Tibial nerve (tissue), 4 donors: Measurements from ENCODE around the gene NAPG. TPM values are rescaled to one million over a fixed set of nuclear protein-coding genes. Genes with fewer than 3 reads are reported as not detected.
"Not testable (repeated sequence)": the region's sequence is repeated elsewhere in the genome, so short reads cannot be mapped to it uniquely, and the experiment has no call there.

Source experiments
- DNase-seq, 2 donors: peaks; one replicate each; pipeline ENCODE4 v3.0.0-alpha.2; 2019; ENCODE audit warnings: low spot score in 2 of 2
- H3K27ac ChIP-seq, 4 donors: fragments of 200-600 bp; sonication (generic) in 3 of 4; one replicate each; pipeline ENCODE4 v1.5.1; 2017 to 2019; ENCODE audit warnings: mild to moderate bottlenecking in 1 of 4
- H3K27me3 ChIP-seq, 2 donors: fragments of 200-600 bp; sonication (generic) in 1 of 2; one replicate each; pipeline versions ENCODE4 v1.5.1 to v1.6.0; 2017 to 2019
- H3K36me3 ChIP-seq, 3 donors: fragments of 200-600 bp; sonication (generic); one replicate each; pipeline ENCODE4 v1.5.1; 2018 to 2019
- H3K4me1 ChIP-seq, 4 donors: fragments of 200-600 bp; sonication (generic) in 3 of 4; one replicate each; pipeline ENCODE4 v1.5.1; 2017 to 2019
- H3K4me3 ChIP-seq, 4 donors: fragments of 200-600 bp; sonication (generic) in 3 of 4; one replicate each; pipeline ENCODE4 v1.5.1; 2017 to 2019; ENCODE audit warnings: mild to moderate bottlenecking in 1 of 4, moderate library complexity in 1 of 4
- H3K9me3 ChIP-seq, 4 donors: fragments of 200-600 bp; sonication (generic) in 3 of 4; one replicate each; pipeline ENCODE4 v1.5.1; 2017 to 2019
- EP300 ChIP-seq, 2 donors: sonication (generic); formaldehyde crosslinking; IDR thresholded peaks; one replicate each; pipeline ENCODE4 v1.6.1; 2017; ENCODE audit warnings: antibody characterized with exemption in 2 of 2, mild to moderate bottlenecking in 1 of 2
- POLR2A ChIP-seq, 2 donors: fragments of 450-650 bp; IDR thresholded peaks; one replicate each; pipeline ENCODE4 v1.6.1; 2017; ENCODE audit warnings: antibody characterized with exemption in 2 of 2, mild to moderate bottlenecking in 2 of 2, moderate library complexity in 2 of 2
- WGBS, 2 donors: methylation state at CpG; one replicate each; pipeline ENCODE4 v1.1.5; 2018; 5-methylcytosine and 5-hydroxymethylcytosine counted together
- total RNA-seq, 4 donors: library from RNA; depleted of rRNA; stranded (reverse); fragments of >200 nt; gene quantifications; one replicate each; pipeline ENCODE4 v1.1.0, GENCODE V29; 2016
- TF ChIP-seq, protein P1 (sequence below), 5 experiments: fragments of 200-600 bp in 3 of 5; fragments of 450-650 bp in 2 of 5; sonication (generic) in 3 of 5; IDR thresholded peaks; one replicate each; pipeline ENCODE4 v1.5.1; 2016 to 2019; ENCODE audit warnings: antibody characterized with exemption in 5 of 5, mild to moderate bottlenecking in 3 of 5, moderate library complexity in 2 of 5

Gene NAPG
- total RNA-seq, 4 donors from 2014 or later, result 19.0 to 37.9 (median 27.7) TPM

DNA sequence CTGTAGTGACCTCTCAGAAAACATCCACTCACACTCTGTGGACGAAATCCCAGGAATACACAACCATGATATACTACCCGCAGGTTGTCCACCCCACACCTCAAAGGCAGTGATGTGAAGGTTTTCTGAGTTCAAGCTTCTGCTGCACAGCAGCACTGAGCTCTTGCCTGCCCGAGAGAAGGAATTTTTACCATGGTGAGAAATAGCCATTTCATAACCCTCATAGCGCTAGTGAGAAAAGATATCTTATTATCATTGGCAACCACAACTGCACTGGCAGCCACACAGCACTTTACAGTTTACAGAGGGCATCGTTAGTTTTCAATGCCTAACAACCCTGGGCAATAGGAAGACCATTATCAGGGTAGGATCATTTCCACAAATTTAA is 36.9 kb downstream of the NAPG start:
- TF ChIP-seq POLR2A (IDR thresholded peaks at IDR 0.05) (no peak), EP300 (IDR thresholded peaks at IDR 0.05) (no peak)
- TF ChIP-seq, protein P1, sequence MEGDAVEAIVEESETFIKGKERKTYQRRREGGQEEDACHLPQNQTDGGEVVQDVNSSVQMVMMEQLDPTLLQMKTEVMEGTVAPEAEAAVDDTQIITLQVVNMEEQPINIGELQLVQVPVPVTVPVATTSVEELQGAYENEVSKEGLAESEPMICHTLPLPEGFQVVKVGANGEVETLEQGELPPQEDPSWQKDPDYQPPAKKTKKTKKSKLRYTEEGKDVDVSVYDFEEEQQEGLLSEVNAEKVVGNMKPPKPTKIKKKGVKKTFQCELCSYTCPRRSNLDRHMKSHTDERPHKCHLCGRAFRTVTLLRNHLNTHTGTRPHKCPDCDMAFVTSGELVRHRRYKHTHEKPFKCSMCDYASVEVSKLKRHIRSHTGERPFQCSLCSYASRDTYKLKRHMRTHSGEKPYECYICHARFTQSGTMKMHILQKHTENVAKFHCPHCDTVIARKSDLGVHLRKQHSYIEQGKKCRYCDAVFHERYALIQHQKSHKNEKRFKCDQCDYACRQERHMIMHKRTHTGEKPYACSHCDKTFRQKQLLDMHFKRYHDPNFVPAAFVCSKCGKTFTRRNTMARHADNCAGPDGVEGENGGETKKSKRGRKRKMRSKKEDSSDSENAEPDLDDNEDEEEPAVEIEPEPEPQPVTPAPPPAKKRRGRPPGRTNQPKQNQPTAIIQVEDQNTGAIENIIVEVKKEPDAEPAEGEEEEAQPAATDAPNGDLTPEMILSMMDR (IDR thresholded peaks at IDR 0.05), result no peak
- DNase-seq, result no peak
- 68 to 86% methylated on average over 5 of the region's 5 CpGs for WGBS, 2 donors
- Histone ChIP-seq H3K27me3 (no peaks in the 10 kb centered on the region), H3K4me1 (peaks cover 0 to 14% (median 0%) of the 10 kb centered on the region in 4 donors), H3K36me3 (peaks cover 0 to 3% (median 0%) of the 10 kb centered on the region in 3 donors), H3K9me3 (no peaks in the 10 kb centered on the region), H3K27ac (no peak overlapping the region), H3K4me3 (no peak overlapping the region)

DNA sequence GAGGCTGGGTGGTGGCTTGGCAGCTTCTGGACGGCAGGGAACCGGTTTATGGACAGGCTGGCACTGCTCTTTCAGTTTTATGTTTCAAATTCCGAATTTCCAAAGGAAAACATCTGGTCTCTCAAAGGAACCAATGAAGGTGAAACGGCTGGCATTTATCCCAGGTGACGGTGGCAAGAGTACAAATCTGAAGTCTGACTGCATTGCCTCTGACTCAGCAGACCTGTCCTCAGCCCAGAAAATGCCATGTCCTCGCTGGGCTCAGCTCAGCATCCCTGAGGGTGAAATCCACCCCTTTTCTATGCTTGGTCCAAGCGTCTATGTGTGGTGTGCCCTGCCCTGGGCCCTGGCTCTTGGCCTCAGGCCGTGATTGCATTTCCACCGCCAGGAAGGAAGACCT is 38.1 kb downstream of the NAPG start:
- Histone ChIP-seq H3K27me3 (no peaks in the 10 kb centered on the region), H3K9me3 (no peaks in the 10 kb centered on the region), H3K27ac (no peak overlapping the region), H3K4me3 (no peak overlapping the region), H3K36me3 (no peaks in the 10 kb centered on the region), H3K4me1 (peaks cover 0 to 14% (median 0%) of the 10 kb centered on the region in 4 donors)
- WGBS, 2 donors, result 91 to 94% methylated on average over 9 of the region's 9 CpGs
- no peak for DNase-seq
- TF ChIP-seq POLR2A (IDR thresholded peaks at IDR 0.05) (no peak), EP300 (IDR thresholded peaks at IDR 0.05) (no peak)
- TF ChIP-seq, protein P1 (IDR thresholded peaks at IDR 0.05), result no peak

DNA sequence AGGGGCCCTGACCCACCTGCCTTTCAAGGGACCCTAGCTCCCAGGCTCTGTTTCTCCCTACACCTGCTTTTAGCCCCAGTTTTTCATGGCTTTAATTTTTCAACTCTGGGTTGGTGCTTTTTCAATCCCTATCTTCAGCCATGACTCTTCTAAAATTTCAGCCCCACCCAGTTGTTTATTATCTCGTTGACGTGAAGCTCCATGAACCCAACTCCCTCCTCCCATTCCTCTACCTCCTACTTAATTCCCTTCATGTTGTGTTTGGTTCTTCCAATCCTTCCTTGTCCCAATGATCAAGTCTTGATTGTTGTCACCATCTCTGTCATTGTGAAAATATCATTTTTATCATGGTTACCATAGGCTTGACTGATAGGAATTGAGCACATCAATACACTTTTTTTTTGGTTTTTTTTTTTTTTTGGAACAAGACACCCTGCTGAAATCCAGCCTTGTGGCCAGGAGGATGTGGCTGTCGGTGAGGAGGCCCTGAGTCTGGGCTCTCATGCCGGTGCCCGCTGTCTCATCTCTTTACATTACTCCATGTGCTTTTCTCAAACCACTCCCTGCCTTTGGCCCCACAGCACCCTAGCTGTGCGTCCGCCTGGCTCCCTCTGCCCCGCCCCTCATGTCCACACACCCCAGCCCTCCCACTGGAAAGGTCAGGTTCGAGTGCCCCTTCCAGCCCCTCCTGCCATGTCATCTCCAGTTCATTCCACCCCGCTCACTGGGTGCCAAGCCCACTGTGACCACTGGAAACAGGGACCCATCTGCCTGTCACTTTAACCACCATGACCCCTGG is 39.3 kb downstream of the NAPG start:
- no peaks in the 10 kb centered on the region for H3K9me3 ChIP-seq
- TF ChIP-seq POLR2A (IDR thresholded peaks at IDR 0.05) (no peak), EP300 (IDR thresholded peaks at IDR 0.05) (no peak)
- TF ChIP-seq, protein P1 (IDR thresholded peaks at IDR 0.05), result no peak
- H3K27ac ChIP-seq, result no peak overlapping the region
- H3K4me3 ChIP-seq, result no peak overlapping the region
- peaks cover 0 to 7% (median 0%) of the 10 kb centered on the region in 4 donors for H3K4me1 ChIP-seq
- DNase-seq, result no peak
- H3K27me3 ChIP-seq, result no peaks in the 10 kb centered on the region
- 85 to 86% methylated on average over 10 of the region's 10 CpGs for WGBS, 2 donors
- H3K36me3 ChIP-seq, result no peaks in the 10 kb centered on the region

DNA sequence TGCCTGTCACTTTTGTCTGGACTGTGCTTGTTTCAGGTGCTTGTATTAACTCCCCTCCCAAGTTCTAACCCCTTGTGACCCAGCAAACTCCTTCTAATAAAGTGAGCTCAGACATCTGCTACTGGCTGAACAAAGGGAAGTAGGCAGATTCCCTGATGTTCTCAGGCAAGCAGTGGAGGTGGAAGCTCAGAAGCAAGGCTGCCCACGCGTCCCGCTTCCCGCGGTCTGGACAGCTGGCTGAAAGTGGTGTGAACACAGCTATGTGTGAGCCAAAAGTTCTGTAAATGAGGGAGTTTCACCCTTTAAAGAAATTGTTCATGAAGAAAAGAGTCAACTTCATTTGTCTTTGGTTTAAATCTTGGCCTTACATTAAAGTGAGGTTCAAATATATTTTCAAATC is 40.0 kb downstream of the NAPG start:
- DNase-seq, result no peak
- Histone ChIP-seq H3K36me3 (no peaks in the 10 kb centered on the region), H3K27me3 (no peaks in the 10 kb centered on the region), H3K4me3 (no peak overlapping the region), H3K9me3 (no peaks in the 10 kb centered on the region), H3K4me1 (peaks cover 0 to under 1% (median 0%) of the 10 kb centered on the region in 4 donors), H3K27ac (no peak overlapping the region)
- 43 to 50% methylated on average over 5 of the region's 5 CpGs for WGBS, 2 donors
- TF ChIP-seq EP300 (IDR thresholded peaks at IDR 0.05) (no peak), POLR2A (IDR thresholded peaks at IDR 0.05) (no peak)
- TF ChIP-seq, protein P1 (IDR thresholded peaks at IDR 0.05), result no peak

GRCh38 chr18:10566390-10566789 is 40.6 kb downstream of the NAPG start:
- Histone ChIP-seq H3K9me3 (no peaks in the 10 kb centered on the region), H3K4me3 (no peak overlapping the region), H3K4me1 (no peaks in the 10 kb centered on the region), H3K36me3 (no peaks in the 10 kb centered on the region), H3K27me3 (no peaks in the 10 kb centered on the region), H3K27ac (no peak overlapping the region)
- DNase-seq, result no peak
- WGBS, 2 donors, result 84 to 89% methylated on average over 3 of the region's 3 CpGs
- TF ChIP-seq, protein P1 (IDR thresholded peaks at IDR 0.05), result no peak
- TF ChIP-seq POLR2A (IDR thresholded peaks at IDR 0.05) (no peak), EP300 (IDR thresholded peaks at IDR 0.05) (no peak)

DNA sequence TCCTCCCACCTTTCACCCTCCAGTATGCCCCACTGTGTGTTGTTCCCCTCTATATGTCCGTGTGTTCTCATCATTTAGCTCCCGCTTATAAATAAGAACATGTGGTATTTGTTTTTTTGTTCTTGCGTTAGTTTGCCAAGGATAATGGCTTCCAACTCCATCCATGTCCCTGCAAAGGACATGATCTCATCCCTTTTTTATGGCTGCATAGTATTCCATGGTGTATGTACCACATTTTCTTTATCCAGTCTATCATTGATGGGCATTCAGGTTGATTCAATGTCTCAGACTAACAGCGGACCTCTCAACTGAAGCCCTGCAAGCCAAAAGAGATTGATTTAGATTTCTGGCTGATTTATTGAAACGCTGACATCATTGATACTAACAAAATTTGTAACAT is 44.1 kb downstream of the NAPG start:
- not testable (repeated sequence) for DNase-seq, H3K4me1 ChIP-seq, H3K27me3 ChIP-seq, H3K27ac ChIP-seq, H3K9me3 ChIP-seq, H3K4me3 ChIP-seq, H3K36me3 ChIP-seq
- 74 to 85% methylated on average over 5 of the region's 5 CpGs for WGBS, 2 donors
